KMS-11 (cell line): Measurements from ENCODE around the gene PPIB.

Source experiments
- H2AFZ ChIP-seq: fragments of 200-600 bp; sonication (generic); 2 replicates; pipeline ENCODE4 v1.6.1; 2016; ENCODE audit warnings: antibody characterized with exemption, mixed run types, low read depth
- H3K27ac ChIP-seq: fragments of 200-600 bp; sonication (generic); 2 replicates; pipeline ENCODE4 v1.6.1; 2016; ENCODE audit warnings: mild to moderate bottlenecking, mixed run types
- H3K27me3 ChIP-seq: fragments of 200-600 bp; sonication (generic); 2 replicates; pipeline ENCODE4 v1.6.1; 2017; ENCODE audit warnings: mild to moderate bottlenecking, low read depth, mixed run types, moderate library complexity; ENCODE audit not compliant: insufficient read depth
- H3K36me3 ChIP-seq: fragments of 200-600 bp; sonication (generic); 2 replicates; pipeline ENCODE4 v1.6.1; 2017; ENCODE audit warnings: mild to moderate bottlenecking, mixed run types; ENCODE audit not compliant: insufficient read depth
- H3K4me1 ChIP-seq: fragments of 200-600 bp; sonication (generic); 2 replicates; pipeline ENCODE4 v1.6.1; 2016; ENCODE audit warnings: mild to moderate bottlenecking, low read depth, mixed run types; ENCODE audit not compliant: poor library complexity, severe bottlenecking
- H3K4me2 ChIP-seq: fragments of 200-600 bp; sonication (generic); 2 replicates; pipeline ENCODE4 v1.7.0; 2016; ENCODE audit warnings: mild to moderate bottlenecking, mixed run types
- H3K4me3 ChIP-seq: fragments of 200-600 bp; sonication (generic); IDR thresholded peaks from 2 replicates; pipeline ENCODE4 v1.6.1; 2017; ENCODE audit warnings: low read depth, low read length, mixed read lengths; ENCODE audit not compliant: insufficient read depth
- H3K79me2 ChIP-seq: fragments of 200-600 bp; sonication (generic); 2 replicates; pipeline ENCODE4 v1.6.1; 2016; ENCODE audit warnings: low read depth, mixed run types; ENCODE audit not compliant: insufficient read depth
- H3K9ac ChIP-seq: fragments of 200-600 bp; sonication (generic); 2 replicates; pipeline ENCODE4 v1.6.1; 2016; ENCODE audit warnings: mild to moderate bottlenecking, mixed run types
- H4K20me1 ChIP-seq: fragments of 200-600 bp; sonication (generic); 2 replicates; pipeline ENCODE4 v1.6.1; 2016; ENCODE audit warnings: mild to moderate bottlenecking, mixed run types; ENCODE audit not compliant: insufficient read depth
- CTCF ChIP-seq: fragments of 200-600 bp; sonication (generic); conservative IDR thresholded peaks from 2 replicates; pipeline ENCODE4 v1.6.1; 2017; ENCODE audit warnings: low read depth, mild to moderate bottlenecking, antibody characterized with exemption, low read length, moderate library complexity, mixed read lengths

The PPIB gene

DNA sequence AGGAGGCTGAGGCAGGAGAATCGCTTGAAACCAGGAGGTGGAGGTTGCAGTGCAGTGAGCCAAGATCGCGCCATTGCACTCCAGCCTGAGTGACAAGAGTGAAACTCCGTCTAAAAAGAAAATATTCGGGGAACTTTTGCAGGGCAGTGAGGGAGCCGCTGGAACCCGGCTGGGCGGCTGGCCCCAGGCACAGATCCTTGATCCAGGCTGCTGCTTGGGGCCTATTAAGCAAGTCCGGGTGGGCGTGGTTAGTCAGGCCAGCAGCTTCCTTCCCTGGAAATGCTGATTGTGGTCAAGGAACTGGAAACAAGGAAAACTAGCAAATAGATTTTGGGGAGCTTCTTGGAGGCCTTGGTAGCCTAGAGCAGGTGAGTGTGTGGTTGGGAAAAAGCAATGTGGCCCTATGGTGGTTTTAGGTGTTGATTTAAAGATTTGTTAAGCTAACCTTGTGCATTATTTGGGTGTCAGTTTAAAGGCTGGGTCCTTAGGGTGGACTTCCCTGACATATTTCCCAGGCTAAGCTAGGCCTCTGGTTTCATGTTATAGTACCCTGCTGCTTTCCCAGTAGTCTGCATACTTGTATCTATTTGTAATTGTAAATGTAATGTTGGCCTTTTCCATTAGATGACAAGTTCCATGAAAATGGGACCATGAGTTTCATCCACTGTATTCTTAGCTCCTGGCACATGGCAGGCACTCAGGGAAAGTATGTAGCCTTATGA is 29.0 kb downstream of the PPIB start:
- Histone ChIP-seq H3K4me1 (no peaks in the 10 kb centered on the region), H3K79me2 (no peaks in the 10 kb centered on the region), H3K4me3 (no peak overlapping the region), H4K20me1 (no peaks in the 10 kb centered on the region), H3K36me3 (no peaks in the 10 kb centered on the region), H3K27ac (no peak overlapping the region), H3K9ac (no peak overlapping the region), H2AFZ (no peak overlapping the region), H3K27me3 (no peaks in the 10 kb centered on the region), H3K4me2 (no peak overlapping the region)
- TF ChIP-seq CTCF, result no peak

DNA sequence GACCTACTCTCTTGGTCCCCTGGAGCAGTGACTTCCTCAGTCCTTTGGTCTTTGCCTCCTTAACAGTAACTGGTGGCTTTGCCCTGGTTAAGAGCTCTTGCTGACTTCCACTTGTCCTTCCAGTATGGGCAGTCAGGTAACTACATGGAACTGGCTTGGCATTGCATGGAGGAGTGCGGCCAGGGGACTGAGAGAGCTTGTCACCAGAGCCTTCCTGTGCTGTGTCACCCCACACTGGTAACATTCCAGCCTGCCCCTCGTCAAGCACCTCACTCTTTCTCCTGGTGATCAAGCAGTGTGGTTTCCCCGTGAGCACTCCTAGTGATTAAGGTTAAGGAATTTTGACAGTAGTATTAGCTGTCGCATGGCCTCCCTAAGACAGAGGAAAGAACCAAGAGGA is 30.6 kb downstream of the PPIB start:
- H3K4me1 ChIP-seq, result no peaks in the 10 kb centered on the region
- no peaks in the 10 kb centered on the region for H3K36me3 ChIP-seq

GRCh38 chr15:64131547-64131946 is 31.3 kb downstream of the PPIB start:
- Histone ChIP-seq H4K20me1 (no peaks in the 10 kb centered on the region), H3K4me1 (no peaks in the 10 kb centered on the region)

More for the DNA sequence above, 30.6 kb downstream of the PPIB start:
- Histone ChIP-seq H3K4me2 (no peak overlapping the region), H3K9ac (no peak overlapping the region), H3K79me2 (no peaks in the 10 kb centered on the region), H3K4me3 (no peak overlapping the region), H3K27ac (no peak overlapping the region), H4K20me1 (no peaks in the 10 kb centered on the region), H3K27me3 (no peaks in the 10 kb centered on the region), H2AFZ (no peak overlapping the region)
- no peak for TF ChIP-seq CTCF

GRCh38 chr15:64130159-64130558 is 32.7 kb downstream of the PPIB start:
- no peak for TF ChIP-seq CTCF
- Histone ChIP-seq H3K27me3 (no peaks in the 10 kb centered on the region), H3K9ac (no peak overlapping the region), H3K4me1 (no peaks in the 10 kb centered on the region), H2AFZ (no peak overlapping the region), H3K4me2 (no peak overlapping the region), H4K20me1 (no peaks in the 10 kb centered on the region), H3K4me3 (no peak overlapping the region), H3K36me3 (no peaks in the 10 kb centered on the region), H3K79me2 (no peaks in the 10 kb centered on the region), H3K27ac (no peak overlapping the region)

More at GRCh38 chr15:64131547-64131946, 31.3 kb downstream of the PPIB start:
- H3K79me2 ChIP-seq, result no peaks in the 10 kb centered on the region
- no peak overlapping the region for H3K9ac ChIP-seq
- no peak overlapping the region for H2AFZ ChIP-seq
- H3K36me3 ChIP-seq, result no peaks in the 10 kb centered on the region
- no peak for TF ChIP-seq CTCF
- no peaks in the 10 kb centered on the region for H3K27me3 ChIP-seq
- H3K27ac ChIP-seq, result no peak overlapping the region
- H3K4me3 ChIP-seq, result no peak overlapping the region
- H3K4me2 ChIP-seq, result no peak overlapping the region
